Fibroblast of gingiva (primary cell): ENCODE data around the gene ADGRF5.

Source experiments
- DNase-seq: peaks from one replicate; pipeline ENCODE4 v3.0.0-alpha.2; 2011; ENCODE audit warnings: low read depth

The ADGRF5 gene

DNA sequence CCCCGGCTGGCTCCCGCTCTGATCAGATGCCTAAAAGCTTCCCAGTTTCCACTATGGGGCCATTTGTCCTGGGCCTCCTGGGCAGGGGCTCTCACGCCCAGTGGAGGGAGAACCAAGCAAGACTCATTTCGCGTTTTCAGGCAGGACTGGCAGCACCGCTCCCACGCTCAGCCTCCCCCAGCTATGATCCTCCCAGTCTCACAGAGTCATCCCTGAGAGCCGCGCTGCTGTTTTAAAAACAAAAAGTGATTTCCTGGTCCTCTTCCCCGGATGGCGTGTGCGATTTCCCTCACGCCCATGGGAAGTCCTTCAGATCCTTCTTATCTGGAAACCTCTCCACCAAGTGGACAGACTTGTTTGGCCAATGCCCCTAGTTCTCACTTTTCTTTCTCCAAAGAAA lies at the start of gene ADGRF5:
Gene ADGRF5, minus strand, starts transcription at position 208 of the 400 bp plus-strand sequence. CDS start 15,176 bp downstream, outside the sequence.
- no peak for DNase-seq

- DNase-seq = no peak
Observed at GRCh38 chr6:46969206-46969605, 47.5 kb upstream of the ADGRF5 start.

DNA sequence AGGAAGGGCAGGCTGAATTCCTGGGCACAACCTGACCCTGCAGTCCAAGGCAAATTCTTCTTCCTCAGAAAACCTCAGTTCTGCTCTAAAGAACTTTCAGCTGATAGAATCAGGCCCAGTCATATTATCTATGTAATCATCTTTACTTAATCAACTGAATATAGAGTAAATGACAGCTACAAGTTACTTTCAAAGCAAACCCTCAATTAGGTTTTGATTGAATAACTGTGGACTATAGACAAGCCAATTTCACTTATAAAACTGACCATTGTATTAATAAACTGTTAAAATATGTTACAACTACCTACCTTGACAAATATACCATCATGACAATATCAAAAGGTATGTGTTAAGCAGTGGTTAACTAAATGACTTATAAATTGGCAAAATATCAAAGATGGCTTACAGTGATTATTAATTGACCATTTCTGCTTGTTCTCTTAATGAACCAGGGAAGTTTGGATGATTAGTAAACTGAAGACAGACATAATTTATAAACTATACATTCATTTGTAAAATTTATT lies 46.1 kb upstream of the ADGRF5 start:
- DNase-seq = no peak

- no peak for DNase-seq
Observed at GRCh38 chr6:46964716-46965519, 43.2 kb upstream of the ADGRF5 start.

GRCh38 chr6:46963626-46964025 lies 41.9 kb upstream of the ADGRF5 start:
- DNase-seq = no peak

DNA sequence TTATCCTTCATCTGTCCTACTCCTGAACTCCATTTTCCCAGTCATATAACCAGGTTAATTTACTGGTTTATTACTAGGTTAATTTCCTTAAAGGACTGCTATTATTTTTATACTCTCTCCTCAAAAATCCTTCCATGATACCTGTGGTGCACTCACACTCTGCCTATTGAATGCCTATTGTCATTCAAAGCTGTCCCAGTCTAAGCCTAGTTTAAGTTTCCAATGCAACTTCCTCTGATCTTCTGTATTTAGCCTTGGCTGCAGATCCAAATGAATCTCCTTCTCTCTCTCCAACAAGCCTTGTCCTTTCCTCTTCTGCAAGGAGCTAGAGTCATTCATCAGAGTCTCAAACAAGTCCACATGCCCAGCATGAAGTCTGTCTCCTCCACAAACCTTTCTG lies 41.3 kb upstream of the ADGRF5 start:
- DNase-seq = no peak

- no peak for DNase-seq
Observed at GRCh38 chr6:46961711-46962110, 40.0 kb upstream of the ADGRF5 start.

DNA sequence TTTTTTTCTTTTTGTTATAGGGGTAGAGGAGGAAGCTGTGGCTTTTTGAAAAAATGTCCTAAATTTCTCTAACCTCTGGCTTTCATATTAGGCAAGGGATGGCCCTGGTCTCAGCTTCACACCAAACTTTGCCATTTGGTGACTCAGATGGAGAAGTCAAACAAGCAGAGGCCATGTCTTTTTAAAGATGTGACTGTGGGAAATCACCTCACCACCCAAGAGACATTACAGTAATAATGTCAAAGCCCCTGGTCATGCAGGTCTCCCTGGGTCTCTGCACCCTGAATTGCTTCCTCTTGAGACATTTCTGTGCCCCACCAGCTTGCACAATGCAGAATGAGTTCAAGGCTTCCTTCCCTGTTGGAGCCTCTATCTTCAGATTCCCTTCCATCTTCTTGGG lies 39.5 kb upstream of the ADGRF5 start:
- DNase-seq = no peak

GRCh38 chr6:46959419-46959818 lies 37.7 kb upstream of the ADGRF5 start:
- DNase-seq = no peak

GRCh38 chr6:46956409-46956808 lies 34.7 kb upstream of the ADGRF5 start:
- DNase-seq = no peak

- no peak for DNase-seq
Observed at GRCh38 chr6:46954837-46955451, 33.2 kb upstream of the ADGRF5 start.

DNA sequence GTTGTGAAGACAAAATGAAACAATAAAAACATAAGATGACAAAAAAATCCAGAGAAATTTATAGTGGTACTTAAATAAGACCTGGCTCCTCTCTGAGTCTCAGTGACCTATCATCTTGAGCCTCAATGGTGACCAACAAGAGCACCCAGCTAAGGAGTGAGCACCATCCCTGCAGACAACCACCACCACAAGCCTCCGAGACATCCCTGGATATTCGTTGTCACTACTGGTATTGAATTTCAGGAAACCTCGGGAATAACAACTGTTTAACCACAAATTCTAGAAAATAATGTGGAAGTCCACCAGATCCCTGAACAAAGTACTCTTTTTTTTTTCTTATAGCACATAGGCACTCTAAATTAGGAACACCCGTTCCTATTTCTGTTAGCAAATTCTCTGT lies 32.2 kb upstream of the ADGRF5 start:
- DNase-seq = no peak

- no peak for DNase-seq
Observed at GRCh38 chr6:46949632-46950280, 28.0 kb upstream of the ADGRF5 start.

DNA sequence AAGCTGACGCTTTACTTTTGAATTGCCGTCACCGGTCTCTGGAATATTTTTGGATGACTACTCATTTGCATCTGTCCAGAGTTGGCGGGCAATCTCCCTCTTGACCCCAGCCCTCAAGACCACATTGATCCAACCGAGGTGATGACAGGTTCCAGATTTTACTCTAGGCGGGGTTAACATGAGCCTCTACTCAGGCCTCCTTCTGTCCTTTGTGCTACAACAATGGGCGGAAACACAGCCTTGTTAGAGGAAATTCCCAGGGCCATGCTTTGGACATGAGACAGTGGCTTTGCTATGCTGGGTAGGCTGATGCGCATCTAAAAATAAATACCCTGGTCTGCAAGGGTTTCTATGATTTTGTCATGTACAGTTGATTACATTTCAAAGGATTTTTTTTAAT lies 27.0 kb upstream of the ADGRF5 start:
- no peak for DNase-seq

DNA sequence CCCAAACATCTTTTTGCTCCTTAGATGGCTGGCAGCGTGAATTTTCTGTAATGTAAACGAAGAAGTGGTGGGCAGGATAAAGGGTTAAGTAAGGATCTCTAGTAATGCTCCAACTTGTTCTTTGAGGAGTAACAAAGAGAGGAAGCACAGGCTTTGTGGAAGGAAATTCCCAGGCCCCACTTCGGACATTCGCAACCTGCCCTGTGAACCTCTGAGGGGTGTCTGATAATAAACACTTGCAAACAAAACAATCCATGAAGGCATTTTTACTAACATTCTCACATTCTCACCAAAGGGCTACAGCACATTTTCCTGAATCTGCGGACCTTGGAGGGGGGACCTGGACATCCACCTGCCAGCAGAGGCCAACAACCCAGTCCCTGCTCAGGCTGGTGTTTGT lies 25.8 kb upstream of the ADGRF5 start:
- DNase-seq = no peak

GRCh38 chr6:46940433-46941226 lies 18.9 kb upstream of the ADGRF5 start:
- DNase-seq = no peak

- DNase-seq = no peak
Observed at GRCh38 chr6:46937642-46938041, 15.9 kb upstream of the ADGRF5 start.

DNA sequence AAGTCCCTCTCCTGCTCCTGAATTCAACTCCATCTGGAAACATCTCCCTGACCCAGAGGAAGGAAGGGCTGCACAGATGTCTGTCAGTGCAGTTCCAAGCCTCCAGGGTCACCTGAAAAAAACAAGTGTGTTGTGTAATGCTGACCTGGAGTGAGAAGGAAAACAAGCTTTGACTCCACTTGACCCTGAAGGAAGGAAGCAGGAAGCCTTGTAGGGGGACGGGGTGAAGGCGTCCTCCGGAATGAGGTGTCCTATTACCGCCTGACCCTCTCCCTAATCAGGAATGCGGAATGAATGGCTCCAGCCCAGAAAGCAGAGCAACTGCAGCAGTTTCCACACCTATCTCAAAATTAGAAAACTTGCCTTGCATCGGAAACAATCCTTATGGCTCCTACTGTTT lies 13.9 kb upstream of the ADGRF5 start:
- no peak for DNase-seq

DNA sequence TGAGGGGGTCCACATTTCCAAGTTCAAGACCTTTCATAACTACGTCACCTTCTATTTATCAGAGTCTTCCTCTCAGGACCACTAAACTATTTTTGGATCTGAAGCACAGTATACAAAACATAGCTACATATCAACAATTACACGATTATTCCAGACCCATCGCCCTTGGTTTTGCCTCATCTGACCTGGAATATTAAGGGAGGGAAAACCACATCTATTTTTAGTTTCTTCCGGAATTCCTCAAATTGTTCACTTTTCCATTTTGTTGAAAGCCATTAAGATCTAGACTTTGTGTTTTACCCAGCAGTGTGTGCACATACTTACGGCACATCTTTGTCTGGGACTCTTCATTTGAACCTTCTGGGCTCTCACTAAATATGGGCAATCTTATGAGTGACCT lies 12.0 kb upstream of the ADGRF5 start:
- no peak for DNase-seq

GRCh38 chr6:46932526-46933319 lies 11.0 kb upstream of the ADGRF5 start:
- DNase-seq = no peak

DNA sequence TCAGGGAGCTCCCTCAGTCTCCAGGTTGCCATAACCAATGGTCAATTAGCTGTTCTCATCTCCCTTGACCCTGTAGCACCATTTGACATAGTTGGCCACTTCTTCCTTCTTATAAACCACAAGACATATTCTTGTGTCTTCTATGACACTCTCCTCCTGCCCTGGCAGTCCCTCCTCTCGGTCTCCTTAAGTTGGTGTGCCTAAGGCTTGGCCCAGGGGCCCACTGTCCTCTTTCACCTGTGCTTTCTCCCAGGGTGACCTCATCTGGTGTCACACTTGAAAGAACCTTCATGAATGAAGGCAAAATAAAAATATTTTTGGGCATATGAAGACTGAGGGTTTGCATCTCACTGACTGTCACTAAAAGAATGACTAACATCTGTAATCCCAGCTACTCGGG lies 9.7 kb upstream of the ADGRF5 start:
- DNase-seq = no peak
